Panc1 (cell line): ENCODE measurements around the gene RPUSD3. TPM values are rescaled to one million over a fixed set of nuclear protein-coding genes. Genes with fewer than 3 reads are reported as not detected.

ENCODE experiments used
- ATAC-seq: fragments of 200-7000 bp; cut with Tn5 transposase; 2 replicates; pipeline ENCODE4 v1.9.1; 2020; ENCODE audit warnings: mild to moderate bottlenecking, moderate library complexity
- BruUV-seq: library from RNA; stranded (reverse); fragments of 400-500 nt; replicated peaks from 2 replicates; lab custom pipeline; 2021; lab: Mats Ljungman, UMichigan
- CTCF ChIA-PET: fragments of 300-600 bp; sonication (Branson Sonifier 250); formaldehyde crosslinking; loops from one replicate; lab custom pipeline; 2022; ENCODE audit warnings: antibody characterized with exemption; lab: Charles Lee
- POLR2A ChIA-PET: fragments of 300-600 bp; sonication (Branson Sonifier 250); formaldehyde crosslinking; loops from one replicate; lab custom pipeline; 2022; ENCODE audit warnings: antibody characterized with exemption; lab: Charles Lee
- DNase-seq: peaks from one replicate; pipeline ENCODE4 v3.0.0-alpha.2; 2010; ENCODE audit warnings: low read depth, low spot score
- H3K27ac ChIP-seq: 2 replicates; pipeline ENCODE4 v1.5.1; 2011; ENCODE audit warnings: mild to moderate bottlenecking, low read length, inconsistent platforms
- H3K27me3 ChIP-seq: fragments of 200-500 bp; sonication (Bioruptor generic); 2 replicates; pipeline ENCODE4 v1.6.0; 2014; ENCODE audit warnings: low read length, inconsistent platforms; ENCODE audit not compliant: control insufficient read depth, insufficient read depth
- H3K36me3 ChIP-seq: fragments of 200-500 bp; sonication (Bioruptor generic); 2 replicates; pipeline ENCODE4 v1.5.1; 2014; ENCODE audit warnings: inconsistent platforms, mild to moderate bottlenecking, low read length, moderate library complexity; ENCODE audit not compliant: control insufficient read depth, insufficient read depth
- H3K4me1 ChIP-seq: 2 replicates; pipeline ENCODE4 v1.5.1; 2011; ENCODE audit warnings: inconsistent platforms, mild to moderate bottlenecking, low read length, moderate library complexity; ENCODE audit not compliant: control insufficient read depth, insufficient read depth
- H3K4me3 ChIP-seq, 2 experiments: 2 replicates each; pipeline ENCODE4 v1.5.1; 2011 to 2012; ENCODE audit warnings: low read depth in 2 of 2, low read length in 2 of 2, mild to moderate bottlenecking in 2 of 2, inconsistent platforms in 1 of 2, moderate library complexity in 1 of 2
- H3K9me3 ChIP-seq: fragments of 200-500 bp; sonication (Bioruptor generic); 2 replicates; pipeline ENCODE4 v1.5.1; 2014; ENCODE audit warnings: low read depth, mild to moderate bottlenecking, inconsistent platforms, low read length, moderate library complexity; ENCODE audit not compliant: control insufficient read depth, insufficient read depth
- CTCF ChIP-seq: fragments of 450-650 bp; IDR thresholded peaks from 2 replicates; pipeline ENCODE4 v1.5.1; 2017; ENCODE audit warnings: mild to moderate bottlenecking
- POLR2AphosphoS5 ChIP-seq: IDR thresholded peaks from 2 replicates; pipeline ENCODE4 v1.6.1; 2012; ENCODE audit warnings: mild to moderate bottlenecking, low read depth, low read length, moderate library complexity
- REST ChIP-seq, 2 experiments: IDR thresholded peaks; 2 replicates each; pipeline ENCODE4 v1.6.1; 2011 to 2012; ENCODE audit warnings: low read depth in 2 of 2, control low read depth in 1 of 2, low read length in 1 of 2, mild to moderate bottlenecking in 1 of 2, moderate library complexity in 1 of 2; ENCODE audit not compliant: insufficient read depth in 1 of 2
- SIN3A ChIP-seq: IDR thresholded peaks from 2 replicates; pipeline ENCODE4 v1.6.1; 2012; ENCODE audit warnings: low read depth, mild to moderate bottlenecking, low read length, moderate library complexity, borderline replicate concordance; ENCODE audit not compliant: insufficient read depth
- TCF7L2 ChIP-seq: IDR thresholded peaks from 2 replicates; pipeline ENCODE4 v1.6.1; 2011; ENCODE audit warnings: mild to moderate bottlenecking, low read depth, low read length, inconsistent platforms
- in situ Hi-C: cut with HindIII; loops from 2 replicates; pipeline ENCODE4 v1.10.0; 2016; ENCODE audit warnings: low sequenced_read_pairs, low pct_unique_long_range_greater_than_20kb
- intact Hi-C: fragments of 100-400 bp; cut with micrococcal nuclease; formaldehyde crosslinking; loops from one replicate; pipeline ENCODE4 v1.10.0; 2022; ENCODE audit not compliant: unreplicated experiment
- total RNA-seq: library from RNA; stranded (reverse); gene quantifications from one replicate; pipeline ENCODE4 v1.2.1, GENCODE V29; 2021; ENCODE audit not compliant: unreplicated experiment

RPUSD3 gene
- total RNA-seq, 1 experiment from 2014 or later = 40.4 TPM

GRCh38 chr3:9806137-9806536 is 37.7 kb downstream of the RPUSD3 start:
- intact Hi-C loops = no loop called here
- CTCF ChIA-PET = no interaction called here

GRCh38 chr3:9804996-9805395 is 38.8 kb downstream of the RPUSD3 start:
- Histone ChIP-seq H3K27me3 (no peaks in the 10 kb centered on the region), H3K4me3 (no peak overlapping the region), H3K27ac (no peak overlapping the region), H3K4me1 (peaks cover 12% of the 10 kb centered on the region; the same call in 1 of the 2 replicates), H3K9me3 (no peaks in the 10 kb centered on the region), H3K36me3 (peaks cover 14% of the 10 kb centered on the region; the same call in 1 of the 2 replicates)
- in situ Hi-C loops (no loop called here), intact Hi-C loops (no loop called here)
- DNase-seq = no peak
- ChIA-PET CTCF (no interaction called here), POLR2A (no interaction called here)
- no TSS peak for BruUV-seq
- TF ChIP-seq POLR2AphosphoS5 = no peak
- no peak for TF ChIP-seq SIN3A
- no peak for TF ChIP-seq REST (IDR thresholded peaks at IDR 0.05; ENCODE audit: insufficient read depth in 1 of 2, low read depth in 2 of 2, low read length in 1 of 2)
- no peak for TF ChIP-seq CTCF
- no peak for TF ChIP-seq TCF7L2
- ATAC-seq = no peak

More at GRCh38 chr3:9806137-9806536, 37.7 kb downstream of the RPUSD3 start:
- BruUV-seq = no TSS peak
- no peaks in the 10 kb centered on the region for H3K9me3 ChIP-seq
- in situ Hi-C loops = no loop called here
- no peak for ATAC-seq
- H3K36me3 ChIP-seq = peaks cover 13% of the 10 kb centered on the region; the same call in 1 of the 2 replicates
- no peak overlapping the region for H3K27ac ChIP-seq
- no peak for DNase-seq
- no peak for TF ChIP-seq CTCF
- TF ChIP-seq POLR2AphosphoS5 = no peak
- TF ChIP-seq REST (IDR thresholded peaks at IDR 0.05; ENCODE audit: insufficient read depth in 1 of 2, low read depth in 2 of 2, low read length in 1 of 2) = no peak
- TF ChIP-seq TCF7L2 = no peak
- TF ChIP-seq SIN3A = no peak
- POLR2A ChIA-PET = no interaction called here
- H3K4me1 ChIP-seq = peaks cover 15% of the 10 kb centered on the region
- H3K4me3 ChIP-seq = no peak overlapping the region
- H3K27me3 ChIP-seq = no peaks in the 10 kb centered on the region
